HEK293T (cell line): ENCODE measurements around the gene SIDT2.

Experiments used
- ARNT ChIP-seq: fragments of 450-650 bp; IDR thresholded peaks from 2 replicates; pipeline ENCODE4 v1.6.1; 2017; ENCODE audit warnings: mild to moderate bottlenecking
- BHLHE40 ChIP-seq: fragments of 450-650 bp; IDR thresholded peaks from 2 replicates; pipeline ENCODE4 v1.6.1; 2016; ENCODE audit warnings: mild to moderate bottlenecking, moderate library complexity, borderline replicate concordance
- ELF4 ChIP-seq: fragments of 450-650 bp; IDR thresholded peaks from 2 replicates; pipeline ENCODE4 v1.6.1; 2017; ENCODE audit warnings: antibody characterized with exemption
- FOXA1 ChIP-seq: fragments of 450-650 bp; IDR thresholded peaks from 2 replicates; pipeline ENCODE4 v1.6.1; 2016; ENCODE audit warnings: mild to moderate bottlenecking
- FOXM1 ChIP-seq: fragments of 450-650 bp; IDR thresholded peaks from 2 replicates; pipeline ENCODE4 v1.6.1; 2017; ENCODE audit warnings: mild to moderate bottlenecking, borderline replicate concordance
- L3MBTL2 ChIP-seq: fragments of 450-650 bp; conservative IDR thresholded peaks from 2 replicates; pipeline ENCODE4 v1.6.1; 2016; ENCODE audit warnings: mild to moderate bottlenecking
- LEF1 ChIP-seq: fragments of 450-650 bp; IDR thresholded peaks from 2 replicates; pipeline ENCODE4 v1.6.1; 2017; ENCODE audit warnings: mild to moderate bottlenecking, borderline replicate concordance
- SP1 ChIP-seq: fragments of 450-650 bp; IDR thresholded peaks from 2 replicates; pipeline ENCODE4 v1.6.1; 2017
- SUZ12 ChIP-seq: fragments of 450-650 bp; IDR thresholded peaks from 2 replicates; pipeline ENCODE4 v1.6.1; 2016; ENCODE audit warnings: mild to moderate bottlenecking
- ZNF384 ChIP-seq: fragments of 450-650 bp; IDR thresholded peaks from 2 replicates; pipeline ENCODE4 v1.6.1; 2016

DNA sequence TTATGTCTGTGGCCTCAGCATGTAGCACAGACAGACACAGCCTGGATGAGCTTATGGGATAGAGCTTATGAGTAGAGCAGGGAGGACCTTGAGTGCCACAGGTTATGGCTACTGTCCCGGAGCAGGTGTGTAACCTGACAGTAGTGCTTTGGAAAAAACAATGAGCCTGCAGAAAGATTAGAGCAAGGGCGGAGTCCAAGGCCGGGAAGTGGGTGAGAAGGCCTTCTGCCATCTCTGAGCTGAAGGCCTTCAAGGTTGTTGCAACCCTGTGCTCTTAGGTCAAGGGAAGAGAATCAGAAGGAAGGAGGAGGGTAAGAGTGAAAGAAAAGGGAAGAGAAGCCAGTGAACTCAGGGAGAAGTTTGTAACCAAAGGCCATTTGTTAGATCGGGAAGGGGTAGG, 16.7 kb downstream of the SIDT2 start:
- TF ChIP-seq SUZ12 (no peak), FOXM1 (no peak), L3MBTL2 (no peak), ELF4 (no peak), SP1 (no peak), ZNF384 (no peak), FOXA1 (no peak), BHLHE40 (no peak), LEF1 (no peak), ARNT (no peak)
